HepG2 (cell line): Measurements from ENCODE around the gene ARTN. TPM values are rescaled to one million over a fixed set of nuclear protein-coding genes. Genes with fewer than 3 reads are reported as not detected.

Experiments used
- CENPT ChIP-seq: sonication (generic); formaldehyde crosslinking; IDR thresholded peaks from 2 replicates; pipeline ENCODE4 v1.8.0; 2022; ENCODE audit warnings: low read depth, mild to moderate bottlenecking, moderate library complexity, missing genetic modification reagents
- CREB1 ChIP-seq, 2 experiments: fragments of 450-650 bp in 1 of 2; IDR thresholded peaks; 2 replicates each; pipeline ENCODE4 v1.6.1; 2016 to 2017; ENCODE audit warnings: control low read depth in 1 of 2, mild to moderate bottlenecking in 1 of 2, missing compliant biosample characterization in 1 of 2, missing genetic modification characterization in 1 of 2
- ELK4 ChIP-seq: sonication (generic); formaldehyde crosslinking; IDR thresholded peaks from 2 replicates; pipeline ENCODE4 v1.9.0; 2021; ENCODE audit warnings: missing genetic modification reagents, borderline replicate concordance
- EP300 ChIP-seq, 3 experiments: sonication (generic) in 1 of 3; formaldehyde crosslinking in 1 of 3; IDR thresholded peaks; 2 replicates each; pipeline versions ENCODE4 v1.5.1 to v1.6.1; 2011 to 2020; ENCODE audit warnings: low read depth in 2 of 3, low read length in 2 of 3, borderline replicate concordance in 1 of 3, improper control_type of control experiment in 1 of 3, mild to moderate bottlenecking in 1 of 3, missing genetic modification reagents in 1 of 3, moderate library complexity in 1 of 3
- FOXC1 ChIP-seq: sonication (generic); formaldehyde crosslinking; IDR thresholded peaks from 2 replicates; pipeline ENCODE4 v1.8.0; 2022; ENCODE audit warnings: mild to moderate bottlenecking, missing genetic modification reagents, borderline replicate concordance
- HNRNPLL ChIP-seq: fragments of 200-400 bp; formaldehyde crosslinking; IDR thresholded peaks from 2 replicates; pipeline ENCODE4 v1.6.1; 2017; ENCODE audit warnings: mild to moderate bottlenecking, low read depth, low read length; ENCODE audit not compliant: poor library complexity, severe bottlenecking
- IRF2 ChIP-seq: IDR thresholded peaks from 2 replicates; pipeline ENCODE4 v1.6.1; 2018; ENCODE audit warnings: missing genetic modification reagents, missing compliant biosample characterization
- MXD4 ChIP-seq: IDR thresholded peaks from 2 replicates; pipeline ENCODE4 v1.6.1; 2016; ENCODE audit warnings: mild to moderate bottlenecking, missing biosample characterization, missing genetic modification reagents
- NCOA2 ChIP-seq: sonication (generic); formaldehyde crosslinking; IDR thresholded peaks from 2 replicates; pipeline ENCODE4 v1.8.0; 2022; ENCODE audit warnings: inconsistent platforms
- PHB2 ChIP-seq: fragments of 450-650 bp; IDR thresholded peaks from 2 replicates; pipeline ENCODE4 v1.6.1; 2018; ENCODE audit not compliant: partially characterized antibody
- RXRA ChIP-seq: sonication (generic); formaldehyde crosslinking; IDR thresholded peaks from 2 replicates; pipeline ENCODE4 v1.5.1; 2020; ENCODE audit warnings: missing genetic modification reagents
- SOX6 ChIP-seq, 2 experiments: fragments of 450-650 bp in 1 of 2; sonication (generic) in 1 of 2; formaldehyde crosslinking in 1 of 2; IDR thresholded peaks; 2 replicates each; pipeline versions ENCODE4 v1.4.0 to v1.6.1; 2017 to 2020; ENCODE audit warnings: antibody characterized with exemption in 1 of 2, mild to moderate bottlenecking in 1 of 2, missing genetic modification reagents in 1 of 2
- SP4 ChIP-seq: sonication (generic); formaldehyde crosslinking; IDR thresholded peaks from 2 replicates; pipeline ENCODE4 v1.8.1; 2023; ENCODE audit warnings: mild to moderate bottlenecking, missing genetic modification reagents
- TRIM24 ChIP-seq: sonication (generic); formaldehyde crosslinking; IDR thresholded peaks from 2 replicates; pipeline ENCODE4 v1.8.0; 2022; ENCODE audit warnings: mild to moderate bottlenecking, missing genetic modification reagents
- ZBED4 ChIP-seq: sonication (generic); formaldehyde crosslinking; IDR thresholded peaks from 2 replicates; pipeline ENCODE4 v1.4.0; 2020; ENCODE audit warnings: missing genetic modification reagents, borderline replicate concordance
- ZBTB8A ChIP-seq: sonication (generic); formaldehyde crosslinking; IDR thresholded peaks from 2 replicates; pipeline ENCODE4 v1.4.0; 2020; ENCODE audit warnings: mild to moderate bottlenecking, low read depth, missing genetic modification reagents, borderline replicate concordance
- ZFY ChIP-seq: sonication (generic); formaldehyde crosslinking; IDR thresholded peaks from 2 replicates; pipeline ENCODE4 v1.4.0; 2020; ENCODE audit warnings: missing genetic modification reagents
- ZNF121 ChIP-seq: sonication (generic); formaldehyde crosslinking; IDR thresholded peaks from 2 replicates; pipeline ENCODE4 v1.5.0; 2020; ENCODE audit warnings: mild to moderate bottlenecking, missing genetic modification reagents
- ZNF30 ChIP-seq: sonication (generic); formaldehyde crosslinking; IDR thresholded peaks from 2 replicates; pipeline ENCODE4 v1.5.0; 2020; ENCODE audit warnings: mild to moderate bottlenecking, missing genetic modification reagents
- ZNF672 ChIP-seq: sonication (generic); formaldehyde crosslinking; IDR thresholded peaks from 2 replicates; pipeline ENCODE4 v1.8.1; 2022; ENCODE audit warnings: missing genetic modification reagents
- ZNF850 ChIP-seq: sonication (generic); formaldehyde crosslinking; conservative IDR thresholded peaks from 2 replicates; pipeline ENCODE4 v1.9.0; 2021; ENCODE audit warnings: mild to moderate bottlenecking, missing genetic modification reagents
- polyA plus RNA-seq, 8 experiments: library from polyadenylated mRNA; depleted of rRNA in 3 of 8; stranded (reverse) in 7 of 8; unstranded in 1 of 8; fragments of >200 nt; fragmentation: Illumina TruSeq in 4 of 8; extraction: Trizol in 4 of 8; gene quantifications; 2 replicates each; pipeline versions ENCODE4 v1.2.1 to v1.2.3, GENCODE V29; 2011 to 2016; ENCODE audit warnings: low read depth in 4 of 8, missing spikeins in 1 of 8, mixed read lengths in 1 of 8; ENCODE audit not compliant: insufficient read depth in 1 of 8
- total RNA-seq, 5 experiments: library from RNA; depleted of rRNA; stranded (reverse); fragments of >200 nt; fragmentation: Illumina TruSeq; extraction: Trizol; gene quantifications; 2 replicates each; pipeline ENCODE4 v1.2.3, GENCODE V29; 2016; ENCODE audit warnings: low read depth in 1 of 5
- TF ChIP-seq, protein P1 (sequence below): sonication (generic); formaldehyde crosslinking; IDR thresholded peaks from 2 replicates; pipeline ENCODE4 v1.8.1; 2023; ENCODE audit warnings: mild to moderate bottlenecking, missing genetic modification reagents, borderline replicate concordance

The ARTN gene
- total and polyA plus RNA-seq, 2 of the 13 experiments (the other 11 are each of a cell fraction or from before 2014, with no cell fraction given), result 0.11 to 0.62 TPM

DNA sequence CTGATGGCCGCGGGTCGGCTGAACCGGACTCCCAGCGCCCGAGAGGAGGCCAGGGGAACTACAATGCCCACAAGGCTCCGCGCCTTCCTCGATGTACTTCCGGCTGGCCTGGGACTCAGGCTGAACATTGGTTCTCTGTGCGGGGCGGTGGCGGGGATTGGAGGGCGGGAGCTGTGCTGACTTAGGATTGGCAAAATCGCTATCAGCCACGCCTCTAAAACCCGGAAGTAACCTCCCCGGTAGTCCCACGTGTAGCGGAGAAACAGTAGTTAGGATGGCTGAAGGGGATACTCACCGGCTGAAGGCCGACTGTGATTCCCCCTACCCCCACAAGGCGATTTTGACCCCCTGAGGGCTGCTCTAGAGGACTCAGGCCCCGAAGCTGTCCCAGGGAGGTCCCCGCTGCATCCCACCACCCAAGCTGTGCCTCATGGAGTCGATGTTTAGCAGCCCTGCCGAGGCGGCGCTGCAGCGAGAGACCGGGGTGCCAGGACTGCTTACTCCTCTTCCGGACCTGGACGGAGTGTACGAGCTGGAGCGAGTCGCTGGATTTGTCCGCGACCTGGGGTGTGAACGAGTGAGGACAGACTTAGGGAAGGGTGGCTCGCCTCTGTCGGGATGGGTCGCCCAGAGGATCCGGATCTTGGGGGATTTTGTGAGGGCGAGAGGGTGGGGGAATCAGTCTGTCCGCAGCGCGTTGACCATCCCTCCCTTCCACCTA, 36.3 kb downstream of the ARTN start, which contains the start of gene DPH2 (continued):
- TF ChIP-seq SP4 (CRISPR knock-in tag) (0 out of 2 replicates have a peak, but pooled peaks have one; percentile 58), SOX6 (IDR thresholded peaks at IDR 0.05) (no peak), SOX6 (CRISPR knock-in tag; IDR thresholded peaks at IDR 0.05) (no peak), CENPT (no peak), IRF2 (CRISPR knock-in tag) (no peak; the same call in 1 of the 2 replicates), PHB2 (no peak), ZBTB8A (no peak), ZNF672 (CRISPR knock-in tag) (no peak), ZNF850 (no peak), ZNF30 (CRISPR knock-in tag) (no peak), HNRNPLL (peak; percentile 43), FOXC1 (CRISPR knock-in tag) (no peak), EP300 (IDR thresholded peaks at IDR 0.05; ENCODE audit: low read depth in 2 of 2, low read length in 2 of 2) (no peak), EP300 (CRISPR knock-in tag; IDR thresholded peaks at IDR 0.05; ENCODE audit: borderline replicate concordance) (no peak; the same call in 1 of the 2 replicates), CREB1 (IDR thresholded peaks at IDR 0.05) (peak; percentile 53; the same call in 1 of the 2 replicates), CREB1 (CRISPR knock-in tag; IDR thresholded peaks at IDR 0.05) (peak; percentile 92), ELK4 (CRISPR knock-in tag) (no peak), NCOA2 (CRISPR knock-in tag) (no peak), ZFY (peak; percentile 75), MXD4 (peak; percentile 99), RXRA (CRISPR knock-in tag) (no peak), ZNF121 (CRISPR knock-in tag) (no peak), TRIM24 (CRISPR knock-in tag) (no peak), ZBED4 (CRISPR knock-in tag) (no peak)
- TF ChIP-seq, protein P1, sequence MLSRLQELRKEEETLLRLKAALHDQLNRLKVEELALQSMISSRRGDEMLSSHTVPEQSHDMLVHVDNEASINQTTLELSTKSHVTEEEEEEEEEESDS (CRISPR knock-in tag), result no peak
